Stomach (tissue), 9 donors: ENCODE measurements around the gene VAMP2. TPM values are rescaled to one million over a fixed set of nuclear protein-coding genes. Genes with fewer than 3 reads are reported as not detected.

ENCODE experiments used
- DNase-seq, 2 donors: peaks; one replicate each; pipeline versions ENCODE4 v3.0.0 to v3.0.0-alpha.2; 2013 to 2019
- H3K27ac ChIP-seq, 5 donors: fragments of 200-600 bp in 4 of 5; sonication (generic) in 4 of 5; one replicate each; pipeline ENCODE4 v1.5.1; 2013 to 2019; ENCODE audit warnings: mild to moderate bottlenecking in 1 of 5, moderate library complexity in 1 of 5
- H3K27me3 ChIP-seq, 3 donors: fragments of 200-600 bp; sonication (generic); one replicate each; pipeline ENCODE4 v1.5.1; 2017 to 2019; ENCODE audit warnings: mixed run types in 1 of 3
- H3K36me3 ChIP-seq, 4 donors: fragments of 200-600 bp; sonication (generic); 1 replicate in 3 of 4; 2 replicates in 1 of 4; pipeline ENCODE4 v1.5.1; 2016 to 2019
- H3K4me1 ChIP-seq, 4 donors: fragments of 200-600 bp; sonication (generic); one replicate each; pipeline ENCODE4 v1.5.1; 2016 to 2019
- H3K4me3 ChIP-seq, 4 donors: fragments of 200-600 bp; sonication (generic) in 3 of 4; one replicate each; pipeline ENCODE4 v1.5.1; 2016 to 2019; ENCODE audit warnings: mild to moderate bottlenecking in 1 of 4
- H3K9me3 ChIP-seq, 4 donors: fragments of 200-600 bp; sonication (generic); one replicate each; pipeline ENCODE4 v1.5.1; 2016 to 2019
- CTCF ChIP-seq, 7 experiments: fragments of 450-650 bp in 4 of 7; fragments of 200-600 bp in 3 of 7; sonication (generic) in 3 of 7; IDR thresholded peaks; one replicate each; pipeline ENCODE4 v1.5.1; 2016 to 2019; ENCODE audit warnings: antibody characterized with exemption in 7 of 7, control low read depth in 2 of 7, mild to moderate bottlenecking in 1 of 7
- EP300 ChIP-seq: sonication (generic); formaldehyde crosslinking; IDR thresholded peaks from one replicate; pipeline ENCODE4 v1.6.1; 2017; ENCODE audit warnings: antibody characterized with exemption
- POLR2A ChIP-seq, 4 donors: fragments of 450-650 bp; IDR thresholded peaks; one replicate each; pipeline ENCODE4 v1.6.1; 2016; ENCODE audit warnings: antibody characterized with exemption in 4 of 4, control low read depth in 2 of 4, mild to moderate bottlenecking in 1 of 4, moderate library complexity in 1 of 4
- POLR2AphosphoS5 ChIP-seq, 3 donors: sonication (generic); formaldehyde crosslinking; IDR thresholded peaks; one replicate each; pipeline ENCODE4 v1.6.1; 2016; ENCODE audit warnings: antibody characterized with exemption in 3 of 3
- WGBS, 5 donors: extraction: QIAGEN DNeasy Blood & Tissue Kit in 3 of 5; methylation state at CpG; one replicate each; pipeline versions ENCODE4 v1.1.5 to v1.1.7; 2013 to 2018; 5-methylcytosine and 5-hydroxymethylcytosine counted together
- intact Hi-C: fragments of 100-400 bp; cut with DNase I; formaldehyde crosslinking; loops from one replicate; pipeline ENCODE4 v1.15.1; 2023; ENCODE audit warnings: low total_unique reads
- polyA plus RNA-seq, 3 donors: library from polyadenylated mRNA; stranded (reverse); fragments of 200-250 nt; gene quantifications; one replicate each; pipeline ENCODE4 v1.2.3, GENCODE V29; 2013
- total RNA-seq, 5 donors: library from RNA; depleted of rRNA; stranded (reverse); fragments of >200 nt; gene quantifications; one replicate each; pipeline versions ENCODE4 v1.1.0 to v1.2.3, GENCODE V29; 2014 to 2016
- donor health status: healthy with polysubstance abuse.
- donor health status: Bipolar disorder and iron deficiency.
- donor health status: healthy.

The VAMP2 gene
- total and polyA plus RNA-seq, 8 donors, result 6.7 to 104 (median 37.8) TPM

- Histone ChIP-seq H3K4me3 (peak within 1 kb of the TSS; percentile 43 to 70 (median 50)), H3K27ac (peak within 1 kb of the TSS in 2 of 5 donors; percentile 35 to 64), H3K27me3 (peaks cover 0 to 84% (median 54%) of the 10 kb centered on the region in 3 donors), H3K4me1 (peaks cover 73 to 87% (median 83%) of the 10 kb centered on the region in 4 donors), H3K9me3 (no peaks in the 10 kb centered on the region), H3K36me3 (no peaks in the 10 kb centered on the region)
- WGBS, 5 donors, result 0 to 4% (median 2%) methylated on average over 28 to 29 of the region's 29 CpGs
- intact Hi-C loops, result no loop called here
- TF ChIP-seq POLR2AphosphoS5 (IDR thresholded peaks at IDR 0.05) (no peak), CTCF (IDR thresholded peaks at IDR 0.05) (no peak), EP300 (no peak), POLR2A (IDR thresholded peaks at IDR 0.05) (no peak)
- peak in 1 of 2 donors; percentile 71 for DNase-seq
Measured at GRCh38 chr17:8123695-8124349, 38.9 kb downstream of the VAMP2 start, which contains the start of gene HES7. TSS of gene HES7 (minus strand) at chr17:8124106. CDS start at chr17:8124084, 22 bp downstream.

- peaks cover 0 to 84% (median 50%) of the 10 kb centered on the region in 3 donors for H3K27me3 ChIP-seq
- H3K4me1 ChIP-seq, result peaks cover 79 to 94% (median 89%) of the 10 kb centered on the region in 4 donors
Measured at GRCh38 chr17:8122924-8123694, 39.6 kb downstream of the VAMP2 start.

GRCh38 chr17:8122422-8122923 lies 40.3 kb downstream of the VAMP2 start:
- Histone ChIP-seq H3K36me3 (no peaks in the 10 kb centered on the region), H3K4me3 (peak overlapping the region; percentile 43 to 70 (median 50)), H3K27me3 (peaks cover 0 to 84% (median 54%) of the 10 kb centered on the region in 3 donors), H3K27ac (peak overlapping the region in 2 of 5 donors; percentile 40 to 64), H3K9me3 (no peaks in the 10 kb centered on the region), H3K4me1 (peaks cover 85 to 99% (median 95%) of the 10 kb centered on the region in 4 donors)
- peak in 1 of 2 donors; percentile 59 for DNase-seq
- 1 to 2% (median 1%) methylated on average over 29 of the region's 29 CpGs for WGBS, 5 donors
- no peak for TF ChIP-seq POLR2AphosphoS5 (IDR thresholded peaks at IDR 0.05)
- TF ChIP-seq CTCF (IDR thresholded peaks at IDR 0.05), result no peak
- no peak for TF ChIP-seq POLR2A (IDR thresholded peaks at IDR 0.05)
- TF ChIP-seq EP300, result no peak
- intact Hi-C loops, result no loop called here

More at GRCh38 chr17:8122924-8123694, 39.6 kb downstream of the VAMP2 start:
- no peaks in the 10 kb centered on the region for H3K9me3 ChIP-seq
- intact Hi-C loops, result no loop called here
- TF ChIP-seq EP300 (no peak), CTCF (IDR thresholded peaks at IDR 0.05) (no peak), POLR2A (IDR thresholded peaks at IDR 0.05) (no peak), POLR2AphosphoS5 (IDR thresholded peaks at IDR 0.05) (no peak)
- peak overlapping the region in 2 of 5 donors; percentile 35 to 64 for H3K27ac ChIP-seq
- H3K4me3 ChIP-seq, result peak overlapping the region; percentile 43 to 70 (median 50)
- DNase-seq, result no peak
- no peaks in the 10 kb centered on the region for H3K36me3 ChIP-seq
- WGBS, 5 donors, result 1% methylated on average over 33 to 55 of the region's 55 CpGs
